Tongue (tissue), 3 donors: ENCODE results near the gene GOLGA8N. TPM values are rescaled to one million over a fixed set of nuclear protein-coding genes. Genes with fewer than 3 reads are reported as not detected.

Source experiments
- DNase-seq: peaks from one replicate; pipeline ENCODE4 v3.0.0-alpha.2; 2015
- small RNA-seq: library from RNA; depleted of rRNA; stranded (forward); fragments of <200 nt; gene quantifications from one replicate; pipeline ENCODE3, GENCODE V24; 2014; ENCODE audit warnings: low replicate concordance
- total RNA-seq: library from RNA; depleted of rRNA; stranded (reverse); fragments of >200 nt; gene quantifications from one replicate; pipeline ENCODE4 v1.2.3, GENCODE V29; 2014

GOLGA8N gene
- total RNA-seq, 1 donor from 2014 or later: 12.8 TPM

GRCh38 chr15:32651229-32651837 lies 58.1 kb downstream of the GOLGA8N start:
- DNase-seq: peak; percentile 54

DNA sequence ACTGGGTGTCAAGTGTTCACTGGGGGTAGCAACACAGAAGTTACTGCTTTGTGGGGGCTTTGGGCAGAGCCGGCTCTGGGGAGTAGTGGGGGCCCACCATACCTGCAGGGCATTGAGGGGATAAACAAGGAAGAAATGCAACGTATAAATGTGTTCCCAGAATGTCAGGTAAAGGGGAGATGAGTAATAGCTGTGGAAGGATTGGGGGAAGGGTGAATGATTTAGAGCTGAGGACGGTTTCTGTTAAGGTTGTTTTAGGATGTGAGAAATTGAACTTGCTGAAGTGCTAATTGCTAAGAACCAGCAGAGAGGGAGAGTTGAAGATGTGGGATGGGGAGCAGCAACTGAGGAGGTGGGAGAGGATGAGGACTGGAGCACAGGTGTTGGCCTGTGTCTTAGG lies 58.9 kb downstream of the GOLGA8N start:
- no peak for DNase-seq

GRCh38 chr15:32656091-32656490 lies 62.8 kb downstream of the GOLGA8N start:
- DNase-seq: no peak

GRCh38 chr15:32656496-32656895 lies 63.2 kb downstream of the GOLGA8N start:
- DNase-seq: no peak

Small RNA genes within 50 kb of the gene (small RNA-seq; reads per million reads assigned to genes)
- gene RN7SL286P: not detected

Other genes starting within 250 kb of the GOLGA8N start
- gene GOLGA8K, start 190.2 kb upstream of the GOLGA8N start, total RNA-seq: not detected
- 0.92 TPM for gene GOLGA8O, start 137.8 kb upstream of the GOLGA8N start, total RNA-seq
- gene ARHGAP11A, start 22.0 kb downstream of the GOLGA8N start, total RNA-seq: 11.1 TPM
- 9.2 TPM for gene SCG5, start 48.3 kb downstream of the GOLGA8N start, total RNA-seq
- gene GREM1, start 124.5 kb downstream of the GOLGA8N start, total RNA-seq: 1.6 TPM